Activated CD4-positive, alpha-beta T cell treated with anti-CD3 and anti-CD28 coated beads for 36 hours (primary cell): Measurements from ENCODE around the gene SCAMP3. TPM values are rescaled to one million over a fixed set of nuclear protein-coding genes. Genes with fewer than 3 reads are reported as not detected.
"Not testable (repeated sequence)": the region's sequence is repeated elsewhere in the genome, so short reads cannot be mapped to it uniquely, and the experiment has no call there.

Experiments
- ATAC-seq: fragments of 200-7000 bp; cut with Tn5 transposase; one replicate; pipeline ENCODE4 v1.10.0; 2021; ENCODE audit warnings: mild to moderate bottlenecking, moderate library complexity
- CTCF ChIA-PET: fragments of 350-600 bp; sonication (Branson Sonifier 250); formaldehyde crosslinking; loops from one replicate; lab custom pipeline; 2021; ENCODE audit warnings: antibody characterized with exemption; lab: Charles Lee
- POLR2A ChIA-PET: fragments of 350-600 bp; sonication (Branson Sonifier 250); formaldehyde crosslinking; loops from one replicate; lab custom pipeline; 2021; ENCODE audit warnings: antibody characterized with exemption, inconsistent platforms; lab: Charles Lee
- DNase-seq: peaks from one replicate; pipeline ENCODE4 v3.0.0-alpha.2; 2020
- H3K27ac Mint-ChIP-seq: one replicate; pipeline ENCODE4 v1.8.0; 2021; ENCODE audit warnings: mixed read lengths
- H3K27me3 Mint-ChIP-seq: one replicate; pipeline ENCODE4 v1.8.0; 2021; ENCODE audit warnings: mixed read lengths
- H3K36me3 Mint-ChIP-seq: one replicate; pipeline ENCODE4 v1.8.0; 2021; ENCODE audit warnings: low read depth, mixed read lengths
- H3K4me1 Mint-ChIP-seq: one replicate; pipeline ENCODE4 v1.8.0; 2021; ENCODE audit warnings: mixed read lengths
- H3K4me3 Mint-ChIP-seq: one replicate; pipeline ENCODE4 v1.8.0; 2021; ENCODE audit warnings: mild to moderate bottlenecking, moderate library complexity, mixed read lengths
- H3K9me3 Mint-ChIP-seq: one replicate; pipeline ENCODE4 v1.8.0; 2021; ENCODE audit warnings: low read depth, mixed read lengths
- intact Hi-C, 2 experiments: fragments of 100-400 bp; cut with DNase I in 1 of 2; cut with micrococcal nuclease in 1 of 2; formaldehyde crosslinking; loops; one replicate each; pipeline versions ENCODE4 v1.14.2 to v1.15.1; 2022 to 2024; cut with DNase I, micrococcal nuclease
- total RNA-seq, 2 experiments: library from RNA; stranded (reverse); gene quantifications; one replicate each; pipeline ENCODE4 v1.2.3, GENCODE V29; 2021

Gene SCAMP3
- total RNA-seq, 2 experiments from 2014 or later: 82.0 to 95.5 TPM

GRCh38 chr1:155300024-155300423, 37.9 kb upstream of the SCAMP3 start:
- no peaks in the 10 kb centered on the region for H3K9me3 Mint-ChIP-seq
- no peaks in the 10 kb centered on the region for H3K4me1 Mint-ChIP-seq
- DNase-seq (no peak), ATAC-seq (no peak)
- H3K36me3 Mint-ChIP-seq: no peaks in the 10 kb centered on the region
- H3K4me3 Mint-ChIP-seq: no peak overlapping the region
- H3K27ac Mint-ChIP-seq: no peak overlapping the region
- H3K27me3 Mint-ChIP-seq: peaks cover 19% of the 10 kb centered on the region
- intact Hi-C loops: loop anchor here in 1 of 2 experiments (10.0 kb wide), 1 partner anchor 725 kb away; the partner anchor contains the start of gene SSR2
- ChIA-PET CTCF (interaction anchor here (0.6 kb wide), 1 partner anchor 100 kb away, joined by 3 read pairs; no protein-coding TSS in a partner anchor), POLR2A (no interaction called here)

- Mint-ChIP-seq H3K36me3 (no peaks in the 10 kb centered on the region), H3K27me3 (peaks cover 30% of the 10 kb centered on the region), H3K9me3 (no peaks in the 10 kb centered on the region), H3K4me3 (no peak overlapping the region), H3K27ac (no peak overlapping the region), H3K4me1 (peaks cover 3% of the 10 kb centered on the region)
- intact Hi-C loops: no loop called here
- DNase-seq (no peak), ATAC-seq (no peak)
- CTCF ChIA-PET: no interaction called here
- POLR2A ChIA-PET: no interaction called here
Measured at GRCh38 chr1:155297384-155297783, 35.2 kb upstream of the SCAMP3 start.

GRCh38 chr1:155296661-155297060, 34.5 kb upstream of the SCAMP3 start:
- Mint-ChIP-seq H3K9me3 (no peaks in the 10 kb centered on the region), H3K4me3 (no peak overlapping the region), H3K4me1 (peaks cover 3% of the 10 kb centered on the region), H3K27me3 (peaks cover 30% of the 10 kb centered on the region), H3K36me3 (no peaks in the 10 kb centered on the region), H3K27ac (no peak overlapping the region)
- intact Hi-C loops: no loop called here
- ChIA-PET CTCF (no interaction called here), POLR2A (no interaction called here)
- no peak for DNase-seq
- ATAC-seq: no peak

- H3K27ac Mint-ChIP-seq: no peak overlapping the region
- H3K27me3 Mint-ChIP-seq: peaks cover 30% of the 10 kb centered on the region
- intact Hi-C loops: no loop called here
- no peak overlapping the region for H3K4me3 Mint-ChIP-seq
- CTCF ChIA-PET: interaction anchor here (0.7 to 1.3 kb wide), 2 partner anchors 10 to 20 kb away, joined by 3 to 4 read pairs; no protein-coding TSS in a partner anchor
- no peaks in the 10 kb centered on the region for H3K9me3 Mint-ChIP-seq
- H3K36me3 Mint-ChIP-seq: no peaks in the 10 kb centered on the region
- POLR2A ChIA-PET: no interaction called here
- no peak for ATAC-seq
- DNase-seq: no peak
- H3K4me1 Mint-ChIP-seq: peaks cover 3% of the 10 kb centered on the region
Measured at GRCh38 chr1:155295942-155296267, 33.7 kb upstream of the SCAMP3 start.

- Mint-ChIP-seq H3K36me3 (no peaks in the 10 kb centered on the region), H3K27ac (no peak overlapping the region), H3K4me1 (peaks cover 3% of the 10 kb centered on the region), H3K27me3 (peaks cover 30% of the 10 kb centered on the region), H3K4me3 (no peak overlapping the region), H3K9me3 (no peaks in the 10 kb centered on the region)
- POLR2A ChIA-PET: no interaction called here
- ATAC-seq (no peak), DNase-seq (no peak)
- CTCF ChIA-PET: interaction anchor here (1.3 kb wide), 1 partner anchor 10 kb away, joined by 3 read pairs; no protein-coding TSS in a partner anchor
- intact Hi-C loops: no loop called here
Measured at GRCh38 chr1:155295183-155295941, 33.2 kb upstream of the SCAMP3 start.

GRCh38 chr1:155294520-155295182, 32.5 kb upstream of the SCAMP3 start:
- intact Hi-C loops: no loop called here
- ATAC-seq (no peak), DNase-seq (no peak)
- Mint-ChIP-seq H3K27me3 (peaks cover 32% of the 10 kb centered on the region), H3K4me3 (no peak overlapping the region), H3K27ac (no peak overlapping the region), H3K36me3 (no peaks in the 10 kb centered on the region), H3K9me3 (no peaks in the 10 kb centered on the region), H3K4me1 (peaks cover 3% of the 10 kb centered on the region)
- ChIA-PET POLR2A (no interaction called here), CTCF (interaction anchor here (1.3 kb wide), 1 partner anchor 11 kb away, joined by 3 read pairs; no protein-coding TSS in a partner anchor)

GRCh38 chr1:155293086-155293749, 31.1 kb upstream of the SCAMP3 start:
- ChIA-PET POLR2A (no interaction called here), CTCF (no interaction called here)
- intact Hi-C loops: no loop called here
- ATAC-seq (no peak), DNase-seq (no peak)
- Mint-ChIP-seq H3K27ac (no peak overlapping the region), H3K9me3 (no peaks in the 10 kb centered on the region), H3K4me3 (no peak overlapping the region), H3K4me1 (peaks cover 3% of the 10 kb centered on the region), H3K36me3 (no peaks in the 10 kb centered on the region), H3K27me3 (peaks cover 32% of the 10 kb centered on the region)

GRCh38 chr1:155291006-155291405, 28.8 kb upstream of the SCAMP3 start:
- ATAC-seq, H3K36me3 Mint-ChIP-seq, H3K4me3 Mint-ChIP-seq, H3K9me3 Mint-ChIP-seq, H3K4me1 Mint-ChIP-seq, DNase-seq, H3K27ac Mint-ChIP-seq, intact Hi-C loops: not testable (repeated sequence)
- peaks cover 18% of the 10 kb centered on the region for H3K27me3 Mint-ChIP-seq
- ChIA-PET POLR2A (interaction anchor here (0.6 kb wide), 1 partner anchor 27 kb away, joined by 3 read pairs; no protein-coding TSS in a partner anchor), CTCF (interaction anchor here (0.6 kb wide), 1 partner anchor 407 kb away, joined by 3 read pairs; no protein-coding TSS in a partner anchor)

GRCh38 chr1:155287987-155288543, 25.9 kb upstream of the SCAMP3 start:
- Mint-ChIP-seq H3K27ac (no peak overlapping the region), H3K4me3 (no peak overlapping the region), H3K4me1 (no peaks in the 10 kb centered on the region), H3K9me3 (no peaks in the 10 kb centered on the region), H3K27me3 (peaks cover 2% of the 10 kb centered on the region), H3K36me3 (no peaks in the 10 kb centered on the region)
- DNase-seq: no peak
- ATAC-seq: no peak
- intact Hi-C loops: no loop called here
- CTCF ChIA-PET: interaction anchor here (0.8 kb wide), 1 partner anchor 568 kb away, joined by 4 read pairs; no protein-coding TSS in a partner anchor
- POLR2A ChIA-PET: no interaction called here

- no peak for ATAC-seq
- no peak overlapping the region for H3K27ac Mint-ChIP-seq
- H3K4me1 Mint-ChIP-seq: no peaks in the 10 kb centered on the region
- intact Hi-C loops: no loop called here
- no peak for DNase-seq
- ChIA-PET POLR2A (no interaction called here), CTCF (no interaction called here)
- H3K27me3 Mint-ChIP-seq: peaks cover 2% of the 10 kb centered on the region
- H3K36me3 Mint-ChIP-seq: no peaks in the 10 kb centered on the region
- H3K9me3 Mint-ChIP-seq: no peaks in the 10 kb centered on the region
- H3K4me3 Mint-ChIP-seq: no peak overlapping the region
Measured at GRCh38 chr1:155286544-155286943, 24.4 kb upstream of the SCAMP3 start.

GRCh38 chr1:155285631-155286044, 23.5 kb upstream of the SCAMP3 start:
- H3K36me3 Mint-ChIP-seq: no peaks in the 10 kb centered on the region
- no peaks in the 10 kb centered on the region for H3K4me1 Mint-ChIP-seq
- CTCF ChIA-PET: interaction anchor here (0.6 to 1.1 kb wide), 3 partner anchors 35 to 368 kb away, joined by 3 to 7 read pairs (median 5); no protein-coding TSS in a partner anchor

More at GRCh38 chr1:155285631-155286044, 23.5 kb upstream of the SCAMP3 start:
- no peaks in the 10 kb centered on the region for H3K9me3 Mint-ChIP-seq
- DNase-seq (no peak), ATAC-seq (no peak)
- POLR2A ChIA-PET: no interaction called here
- peaks cover 2% of the 10 kb centered on the region for H3K27me3 Mint-ChIP-seq
- H3K27ac Mint-ChIP-seq: no peak overlapping the region
- intact Hi-C loops: no loop called here
- H3K4me3 Mint-ChIP-seq: no peak overlapping the region
